ENCODE results near the gene PLEKHM2.

DNA sequence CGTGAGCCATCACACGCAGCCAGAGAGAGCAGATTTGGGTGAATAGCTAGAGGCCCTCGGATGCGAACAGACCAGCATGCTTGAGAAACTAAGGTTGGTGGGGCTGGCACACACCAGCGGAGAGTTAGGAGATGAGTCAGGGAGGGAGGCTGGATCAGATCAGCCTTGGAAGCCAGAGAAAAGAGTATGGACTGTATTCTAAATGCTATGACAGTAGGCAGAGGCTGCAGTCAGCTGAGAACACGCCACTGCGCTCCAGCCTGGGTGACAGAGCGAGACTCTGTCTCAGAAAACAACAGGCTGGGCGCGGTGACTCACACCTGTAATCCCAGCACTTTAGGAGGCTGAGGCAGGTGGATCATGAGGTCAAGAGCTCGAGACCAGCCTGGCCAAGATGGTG lies 4.0 kb upstream of the PLEKHM2 start:
- TF ChIP-seq POLR2A (IDR thresholded peaks at IDR 0.05) (no peak), CTCF (IDR thresholded peaks at IDR 0.05) (no peak)

All from lower leg skin (tissue), 3 donors.